ENCODE measurements around the gene PCGF5. TPM values are rescaled to one million over a fixed set of nuclear protein-coding genes. Genes with fewer than 3 reads are reported as not detected.

Gene PCGF5
- total and polyA plus RNA-seq, 2 of the 8 experiments (the other 6 are each of a cell fraction or from before 2014, with no cell fraction given): 5.8 to 8.4 TPM

DNA sequence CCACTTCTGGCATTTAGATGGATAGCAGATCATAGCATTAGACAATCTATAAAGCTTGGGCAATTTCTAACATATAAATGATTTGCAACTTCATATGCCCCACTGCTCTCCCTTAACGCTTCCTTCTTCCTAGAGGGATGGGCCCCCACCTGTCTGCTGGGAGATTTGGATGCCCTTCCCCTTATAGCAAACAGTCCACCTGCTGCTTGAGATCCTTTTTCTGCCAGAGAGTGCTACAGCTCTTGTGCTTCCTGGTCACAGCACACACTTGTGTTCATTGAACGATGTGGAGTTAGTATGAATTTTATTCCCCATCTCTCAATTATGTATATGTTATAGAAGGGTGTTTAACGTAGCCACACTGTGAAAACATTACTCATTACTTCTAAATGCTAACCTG lies 10.4 kb upstream of the PCGF5 start:
- no peak overlapping the region for H3K27ac ChIP-seq (ENCODE audit: low read depth, low read length)
- H3K56ac ChIP-seq (replicated peaks; ENCODE audit: insufficient read length, low read depth, low read length): no peak overlapping the region
- no peak overlapping the region for H2AFZ ChIP-seq (ENCODE audit: low read length)
- H2AK5ac ChIP-seq (ENCODE audit: low read depth, low read length): no peak overlapping the region
- no peak overlapping the region for H3K4me3 ChIP-seq (ENCODE audit: extremely low read depth in 1 of 4, insufficient read depth in 2 of 4, low read depth in 3 of 4, low read length in 4 of 4)
- no peaks in the 10 kb centered on the region for H4K20me1 ChIP-seq (replicated peaks in 1 of 2; ENCODE audit: control insufficient read depth in 1 of 2, insufficient read depth in 2 of 2, low read length in 2 of 2)
- DNase-seq (ENCODE audit: low read depth in 1 of 2, low spot score in 2 of 2): no peak
- H4K91ac ChIP-seq (replicated peaks; ENCODE audit: insufficient read length, low read length): no peak overlapping the region
- H3K4me1 ChIP-seq (replicated peaks in 1 of 4; ENCODE audit: control insufficient read depth in 3 of 4, insufficient read depth in 4 of 4, low read length in 3 of 4): no peaks in the 10 kb centered on the region; a peak in 1 of 7 replicates
- H3K23me2 ChIP-seq (ENCODE audit: low read depth, low read length): no peaks in the 10 kb centered on the region
- no peak overlapping the region for H2BK120ac ChIP-seq (replicated peaks; ENCODE audit: low read depth, low read length)
- no peak overlapping the region for H3K18ac ChIP-seq (ENCODE audit: extremely low read depth, low read length)
- no peak overlapping the region for H2BK15ac ChIP-seq (ENCODE audit: low read length)
- H3K14ac ChIP-seq (ENCODE audit: insufficient read length): no peak overlapping the region
- H4K5ac ChIP-seq (ENCODE audit: insufficient read length, low read depth, low read length): no peak overlapping the region
- no peak overlapping the region for H3K4me2 ChIP-seq (ENCODE audit: insufficient read depth in 1 of 2, low read depth in 2 of 2, low read length in 2 of 2)
- H2BK5ac ChIP-seq (ENCODE audit: low read depth, low read length): no peak overlapping the region
- H4K8ac ChIP-seq (ENCODE audit: extremely low read depth, insufficient read depth, low read length): no peak overlapping the region
- no peak overlapping the region for H2BK12ac ChIP-seq (ENCODE audit: low read depth, low read length)
- no peaks in the 10 kb centered on the region for H3K79me1 ChIP-seq (ENCODE audit: low read depth, low read length)
- no peak overlapping the region for H3K9ac ChIP-seq (replicated peaks in 1 of 4; ENCODE audit: extremely low read depth in 1 of 4, low read depth in 3 of 4, low read length in 3 of 4)
- 85% methylated on average over 3 of the region's 3 CpGs; no CpG with 5 or more reads in 1 of the 2 experiments for WGBS, 2 experiments (ENCODE audit: extremely low coverage in 1 of 2, insufficient coverage in 1 of 2, insufficient read length in 1 of 2, insufficient replicate concordance in 2 of 2, low coverage in 1 of 2, low lambda C conversion rate in 2 of 2, missing lambda C conversion rate in 1 of 2)
- no peaks in the 10 kb centered on the region for H3K9me3 ChIP-seq (ENCODE audit: insufficient read depth in 2 of 2, low read depth in 1 of 2, low read length in 1 of 2)
- H2BK20ac ChIP-seq (ENCODE audit: low read length): no peak overlapping the region
- no peak for FAIRE-seq
- no peaks in the 10 kb centered on the region for H3K79me2 ChIP-seq (ENCODE audit: control insufficient read depth in 1 of 2, insufficient read depth in 2 of 2, low read length in 2 of 2)
- H3K4ac ChIP-seq (replicated peaks; ENCODE audit: insufficient read length, low read depth, low read length): no peak overlapping the region
- ChIA-PET CTCF (ENCODE audit: partially characterized antibody) (interaction anchor here (1.8 kb wide), 1 partner anchor 41 kb away, joined by 5 read pairs; no protein-coding TSS in a partner anchor), POLR2A (ENCODE audit: partially characterized antibody) (interaction anchor here (1.1 kb wide), 1 partner anchor 9 kb away, joined by 3 read pairs; no protein-coding TSS in a partner anchor)
- H3K36me3 ChIP-seq (ENCODE audit: control insufficient read depth in 2 of 4, insufficient read depth in 4 of 4, low read length in 3 of 4): no peaks in the 10 kb centered on the region
- H3K23ac ChIP-seq (ENCODE audit: insufficient read length): no peak overlapping the region
- no peaks in the 10 kb centered on the region for H3K27me3 ChIP-seq (replicated peaks in 1 of 4; ENCODE audit: control insufficient read depth in 3 of 4, extremely low read depth in 1 of 4, insufficient read depth in 3 of 4, low read length in 3 of 4)
- TF ChIP-seq SIX5 (IDR thresholded peaks at IDR 0.05; ENCODE audit: low read depth, low read length): no peak
- TF ChIP-seq GABPA (IDR thresholded peaks at IDR 0.05; ENCODE audit: borderline replicate concordance, insufficient read depth, low read length): no peak
- TF ChIP-seq PHF8 (conservative IDR thresholded peaks at IDR 0.05; ENCODE audit: low read depth, low read length): no peak
- TF ChIP-seq SP2 (IDR thresholded peaks at IDR 0.05; ENCODE audit: low read length): no peak
- TF ChIP-seq RAD21 (IDR thresholded peaks at IDR 0.05 in 1 of 2, conservative IDR thresholded peaks at IDR 0.05 in 1 of 2; ENCODE audit: low read depth in 2 of 2, low read length in 2 of 2): no peak
- TF ChIP-seq TEAD4 (IDR thresholded peaks at IDR 0.05; ENCODE audit: low read depth, low read length): no peak
- no peak for TF ChIP-seq JUN (IDR thresholded peaks at IDR 0.05; ENCODE audit: low read depth, low read length)
- no peak for TF ChIP-seq ATF3 (IDR thresholded peaks at IDR 0.05; ENCODE audit: insufficient read depth, low read depth, low read length)
- TF ChIP-seq SP4 (IDR thresholded peaks at IDR 0.05; ENCODE audit: low read length): no peak
- TF ChIP-seq EP300 (IDR thresholded peaks at IDR 0.05; ENCODE audit: borderline replicate concordance in 1 of 2, low read depth in 2 of 2, low read length in 2 of 2): no peak
- TF ChIP-seq, protein P1, sequence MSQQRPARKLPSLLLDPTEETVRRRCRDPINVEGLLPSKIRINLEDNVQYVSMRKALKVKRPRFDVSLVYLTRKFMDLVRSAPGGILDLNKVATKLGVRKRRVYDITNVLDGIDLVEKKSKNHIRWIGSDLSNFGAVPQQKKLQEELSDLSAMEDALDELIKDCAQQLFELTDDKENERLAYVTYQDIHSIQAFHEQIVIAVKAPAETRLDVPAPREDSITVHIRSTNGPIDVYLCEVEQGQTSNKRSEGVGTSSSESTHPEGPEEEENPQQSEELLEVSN (IDR thresholded peaks at IDR 0.05): no peak
- no peak for TF ChIP-seq YY1 (IDR thresholded peaks at IDR 0.05; ENCODE audit: low read depth, low read length)
- no peak for TF ChIP-seq SP1 (IDR thresholded peaks at IDR 0.05; ENCODE audit: low read depth, low read length)
